Activated CD8-positive, alpha-beta T cell treated with anti-CD3 and anti-CD28 coated beads for 36 hours (primary cell): Measurements from ENCODE around the gene PAPSS2. TPM values are rescaled to one million over a fixed set of nuclear protein-coding genes. Genes with fewer than 3 reads are reported as not detected.

Source experiments
- ATAC-seq: fragments of 200-7000 bp; cut with Tn5 transposase; one replicate; pipeline ENCODE4 v1.10.0; 2021; ENCODE audit warnings: mild to moderate bottlenecking, moderate library complexity
- CTCF ChIA-PET: fragments of 350-600 bp; sonication (Branson Sonifier 250); formaldehyde crosslinking; loops from one replicate; lab custom pipeline; 2021; ENCODE audit warnings: antibody characterized with exemption; lab: Charles Lee
- POLR2A ChIA-PET: fragments of 350-600 bp; sonication (Branson Sonifier 250); formaldehyde crosslinking; loops from one replicate; lab custom pipeline; 2021; ENCODE audit warnings: antibody characterized with exemption; lab: Charles Lee
- DNase-seq: peaks from one replicate; pipeline ENCODE4 v3.0.0-alpha.2; 2020
- H3K27ac Mint-ChIP-seq: one replicate; pipeline ENCODE4 v1.8.0; 2021; ENCODE audit warnings: mild to moderate bottlenecking, mixed read lengths
- H3K27me3 Mint-ChIP-seq: one replicate; pipeline ENCODE4 v1.8.0; 2021; ENCODE audit warnings: mixed read lengths
- H3K36me3 Mint-ChIP-seq: one replicate; pipeline ENCODE4 v1.8.0; 2021; ENCODE audit warnings: low read depth, mixed read lengths
- H3K4me1 Mint-ChIP-seq: one replicate; pipeline ENCODE4 v1.8.0; 2021; ENCODE audit warnings: low read depth, mixed read lengths
- H3K4me3 Mint-ChIP-seq: one replicate; pipeline ENCODE4 v1.8.0; 2021; ENCODE audit warnings: mild to moderate bottlenecking, moderate library complexity, mixed read lengths
- H3K9me3 Mint-ChIP-seq: one replicate; pipeline ENCODE4 v1.8.0; 2021; ENCODE audit warnings: mixed read lengths
- intact Hi-C: fragments of 100-400 bp; cut with micrococcal nuclease; formaldehyde crosslinking; loops from one replicate; pipeline ENCODE4 v1.10.0; 2022
- total RNA-seq, 2 experiments: library from RNA; stranded (reverse); gene quantifications; one replicate each; pipeline ENCODE4 v1.2.3, GENCODE V29; 2021
- TF ChIP-seq, protein P1 (sequence below): fragments of 200-600 bp; IDR thresholded peaks from one replicate; pipeline ENCODE4 v1.8.0; 2022; ENCODE audit warnings: antibody characterized with exemption, mild to moderate bottlenecking

Gene PAPSS2
- total RNA-seq, 2 experiments from 2014 or later, result 0.14 to 0.20 TPM

DNA sequence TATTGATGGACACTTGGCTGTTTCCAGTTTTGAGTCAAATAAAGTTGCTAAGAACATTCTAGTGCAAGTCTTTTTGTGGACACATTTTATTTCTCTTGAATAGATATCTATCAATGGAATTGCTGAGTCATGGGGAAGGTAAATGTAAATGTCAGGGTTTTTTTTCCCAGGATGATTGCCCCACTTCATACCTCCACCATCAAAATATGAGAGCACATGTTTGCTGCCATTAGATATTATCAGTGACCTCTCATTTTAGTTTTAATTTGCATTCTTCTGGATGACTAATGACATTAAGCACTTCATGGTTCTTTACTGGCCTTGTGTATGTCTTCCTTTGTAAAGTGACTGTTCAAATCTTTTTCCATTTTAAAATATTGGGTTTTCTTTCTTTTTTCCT lies 45.7 kb downstream of the PAPSS2 start:
- intact Hi-C loops, result no loop called here
- no peaks in the 10 kb centered on the region for H3K4me1 Mint-ChIP-seq
- TF ChIP-seq, protein P1, sequence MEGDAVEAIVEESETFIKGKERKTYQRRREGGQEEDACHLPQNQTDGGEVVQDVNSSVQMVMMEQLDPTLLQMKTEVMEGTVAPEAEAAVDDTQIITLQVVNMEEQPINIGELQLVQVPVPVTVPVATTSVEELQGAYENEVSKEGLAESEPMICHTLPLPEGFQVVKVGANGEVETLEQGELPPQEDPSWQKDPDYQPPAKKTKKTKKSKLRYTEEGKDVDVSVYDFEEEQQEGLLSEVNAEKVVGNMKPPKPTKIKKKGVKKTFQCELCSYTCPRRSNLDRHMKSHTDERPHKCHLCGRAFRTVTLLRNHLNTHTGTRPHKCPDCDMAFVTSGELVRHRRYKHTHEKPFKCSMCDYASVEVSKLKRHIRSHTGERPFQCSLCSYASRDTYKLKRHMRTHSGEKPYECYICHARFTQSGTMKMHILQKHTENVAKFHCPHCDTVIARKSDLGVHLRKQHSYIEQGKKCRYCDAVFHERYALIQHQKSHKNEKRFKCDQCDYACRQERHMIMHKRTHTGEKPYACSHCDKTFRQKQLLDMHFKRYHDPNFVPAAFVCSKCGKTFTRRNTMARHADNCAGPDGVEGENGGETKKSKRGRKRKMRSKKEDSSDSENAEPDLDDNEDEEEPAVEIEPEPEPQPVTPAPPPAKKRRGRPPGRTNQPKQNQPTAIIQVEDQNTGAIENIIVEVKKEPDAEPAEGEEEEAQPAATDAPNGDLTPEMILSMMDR, result no peak
- ATAC-seq (no peak), DNase-seq (no peak)
- ChIA-PET CTCF (no interaction called here), POLR2A (no interaction called here)
- H3K4me3 Mint-ChIP-seq, result no peak overlapping the region
- no peaks in the 10 kb centered on the region for H3K9me3 Mint-ChIP-seq
- H3K27me3 Mint-ChIP-seq, result peaks cover 6% of the 10 kb centered on the region
- no peaks in the 10 kb centered on the region for H3K36me3 Mint-ChIP-seq
- H3K27ac Mint-ChIP-seq, result no peak overlapping the region

DNA sequence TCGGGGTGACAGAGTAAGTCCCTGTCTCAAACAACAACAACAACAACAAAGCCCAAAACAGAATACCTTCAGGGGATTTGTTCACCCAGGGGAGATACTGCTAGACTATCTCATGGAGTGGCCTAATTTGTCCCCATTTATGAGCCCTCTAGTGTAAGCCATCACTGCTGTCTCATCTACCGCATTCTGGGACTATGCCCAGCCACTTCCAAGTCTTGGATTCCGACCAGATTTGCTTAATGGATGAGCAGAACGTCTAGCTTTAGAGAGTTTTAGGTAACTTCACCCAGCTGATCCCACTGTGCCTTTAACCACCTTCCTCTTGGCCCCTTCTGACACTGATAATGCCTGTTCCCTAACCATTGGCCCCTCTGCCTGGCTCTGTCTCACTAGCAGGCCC lies 47.1 kb downstream of the PAPSS2 start:
- CTCF ChIA-PET, result no interaction called here
- ATAC-seq (no peak), DNase-seq (no peak)
- POLR2A ChIA-PET, result no interaction called here
- Mint-ChIP-seq H3K4me1 (no peaks in the 10 kb centered on the region), H3K27ac (no peak overlapping the region), H3K4me3 (no peak overlapping the region), H3K9me3 (no peaks in the 10 kb centered on the region), H3K27me3 (peaks cover 6% of the 10 kb centered on the region), H3K36me3 (no peaks in the 10 kb centered on the region)
- TF ChIP-seq, protein P1, result no peak
- intact Hi-C loops, result no loop called here

DNA sequence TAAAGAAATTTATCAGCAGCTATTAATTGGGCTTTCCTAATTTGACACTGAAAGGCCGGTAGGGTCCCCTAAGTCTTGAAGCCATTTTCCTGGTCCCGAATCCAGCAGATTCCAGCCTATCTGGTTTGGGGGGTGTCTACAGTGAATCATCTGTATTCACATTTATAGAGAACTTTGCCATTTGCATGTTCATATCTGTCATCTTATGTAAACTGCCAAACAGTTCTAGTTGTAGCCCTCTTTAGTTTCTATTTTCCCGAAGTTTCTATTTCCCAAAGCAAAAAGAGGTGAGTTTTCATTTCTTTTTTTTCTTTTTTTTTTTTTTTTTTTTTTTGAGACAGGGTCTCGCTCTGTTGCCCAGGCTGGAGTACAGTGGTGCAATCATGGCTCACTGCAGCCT lies 47.6 kb downstream of the PAPSS2 start:
- Mint-ChIP-seq H3K27ac (no peak overlapping the region), H3K36me3 (no peaks in the 10 kb centered on the region), H3K9me3 (no peaks in the 10 kb centered on the region), H3K4me1 (no peaks in the 10 kb centered on the region), H3K27me3 (peaks cover 6% of the 10 kb centered on the region), H3K4me3 (no peak overlapping the region)
- ChIA-PET POLR2A (no interaction called here), CTCF (no interaction called here)
- intact Hi-C loops, result no loop called here
- no peak for DNase-seq
- TF ChIP-seq, protein P1, result no peak
- no peak for ATAC-seq

DNA sequence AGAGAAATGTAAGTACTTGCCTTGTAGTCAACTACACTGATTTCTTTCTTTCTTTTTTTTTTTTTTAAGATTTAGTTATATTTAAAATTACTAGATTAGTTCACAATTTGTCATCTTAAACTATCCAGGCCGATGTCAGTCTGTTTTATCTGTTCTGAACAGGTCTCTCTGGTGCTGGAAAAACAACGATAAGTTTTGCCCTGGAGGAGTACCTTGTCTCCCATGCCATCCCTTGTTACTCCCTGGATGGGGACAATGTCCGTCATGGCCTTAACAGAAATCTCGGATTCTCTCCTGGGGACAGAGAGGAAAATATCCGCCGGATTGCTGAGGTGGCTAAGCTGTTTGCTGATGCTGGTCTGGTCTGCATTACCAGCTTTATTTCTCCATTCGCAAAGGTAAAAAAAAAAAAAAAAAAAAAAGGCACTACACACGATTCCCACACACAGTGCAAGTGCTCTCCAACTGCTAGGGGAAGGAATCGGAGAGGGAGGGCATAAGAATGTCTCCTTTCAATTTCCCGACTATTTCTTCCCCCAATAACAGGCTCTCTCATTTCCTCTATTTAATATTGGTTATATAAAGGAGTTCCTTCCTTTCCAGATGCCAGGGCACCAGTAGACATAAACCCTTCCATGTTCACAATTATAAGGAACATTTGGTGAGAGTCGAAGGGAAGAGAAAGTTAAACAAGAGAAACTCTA lies 53.4 kb downstream of the PAPSS2 start:
- H3K36me3 Mint-ChIP-seq, result no peaks in the 10 kb centered on the region
- peaks cover 3% of the 10 kb centered on the region for H3K27me3 Mint-ChIP-seq
- H3K27ac Mint-ChIP-seq, result no peak overlapping the region
- H3K9me3 Mint-ChIP-seq, result no peaks in the 10 kb centered on the region
- TF ChIP-seq, protein P1, result no peak
- CTCF ChIA-PET, result no interaction called here
- POLR2A ChIA-PET, result no interaction called here
- ATAC-seq (no peak), DNase-seq (no peak)
- H3K4me1 Mint-ChIP-seq, result peaks cover 2% of the 10 kb centered on the region
- intact Hi-C loops, result no loop called here
- no peak overlapping the region for H3K4me3 Mint-ChIP-seq

DNA sequence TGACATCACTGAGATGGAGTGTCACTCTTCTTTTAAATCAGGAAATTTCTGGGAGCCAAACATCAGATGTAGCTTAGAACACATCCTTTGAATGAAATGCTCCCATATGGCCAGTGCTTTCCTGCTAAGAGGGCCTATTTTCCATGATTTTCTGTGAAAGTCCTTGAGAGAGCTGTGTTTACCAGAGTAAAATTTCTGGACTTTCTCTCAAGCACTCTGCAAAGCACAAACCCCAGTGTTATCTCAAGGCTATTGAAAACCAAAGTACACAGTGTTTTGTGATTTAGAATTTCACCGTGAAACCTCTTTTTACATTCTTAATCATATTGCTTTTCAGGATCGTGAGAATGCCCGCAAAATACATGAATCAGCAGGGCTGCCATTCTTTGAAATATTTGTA lies 54.0 kb downstream of the PAPSS2 start:
- no peak for ATAC-seq

More for the DNA sequence above, 54.0 kb downstream of the PAPSS2 start:
- TF ChIP-seq, protein P1, result no peak
- Mint-ChIP-seq H3K4me3 (no peak overlapping the region), H3K36me3 (no peaks in the 10 kb centered on the region), H3K4me1 (peaks cover 2% of the 10 kb centered on the region), H3K27me3 (peaks cover 5% of the 10 kb centered on the region), H3K9me3 (no peaks in the 10 kb centered on the region), H3K27ac (no peak overlapping the region)
- DNase-seq, result no peak
- POLR2A ChIA-PET, result no interaction called here
- CTCF ChIA-PET, result no interaction called here
- intact Hi-C loops, result no loop called here
